GM18505 (cell line): Measurements from ENCODE around the gene SNX5.

Source experiments
- ATAC-seq: cut with Tn5 transposase; IDR thresholded peaks from one replicate; pipeline ENCODE4 v1.9.1; 2021; ENCODE audit not compliant: unreplicated experiment
- POLR2A ChIP-seq: IDR thresholded peaks from 4 replicates; pipeline ENCODE4 v1.6.1; 2011; ENCODE audit warnings: borderline replicate concordance; ENCODE audit not compliant: insufficient read depth, insufficient read length; ENCODE audit errors: extremely low read depth

Gene SNX5

DNA sequence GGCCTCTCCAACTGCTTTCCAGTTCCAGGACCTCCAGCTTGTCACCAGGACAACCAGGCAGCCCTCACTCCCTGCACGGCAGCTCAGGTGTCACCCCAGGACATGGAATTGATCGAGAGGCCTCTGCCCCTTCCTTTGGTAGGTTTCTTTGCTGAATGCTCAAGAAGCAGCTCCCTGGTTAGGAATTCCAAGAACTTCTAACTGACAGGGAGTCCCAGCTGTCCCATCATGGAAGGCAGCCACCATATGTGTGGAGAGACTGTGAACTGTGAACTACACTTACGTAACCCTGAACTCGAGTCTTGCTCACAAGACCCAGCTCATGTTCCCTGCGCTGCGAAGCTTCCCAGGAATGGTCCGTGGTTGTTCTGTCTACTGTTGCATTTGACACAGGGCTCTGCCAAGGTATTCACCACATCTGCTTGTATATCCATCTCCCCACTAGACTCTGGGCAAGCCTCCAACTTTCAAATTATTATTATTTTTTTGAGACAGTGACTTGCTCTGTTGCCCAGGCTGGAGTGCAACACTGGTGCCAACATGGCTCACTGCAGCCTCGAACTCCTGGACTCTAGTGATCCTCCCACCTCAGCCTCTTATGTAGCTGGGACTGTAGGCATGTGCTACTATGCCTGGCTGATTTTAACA, 35.9 kb upstream of the SNX5 start:
- ATAC-seq: no peak
- no peak for TF ChIP-seq POLR2A

DNA sequence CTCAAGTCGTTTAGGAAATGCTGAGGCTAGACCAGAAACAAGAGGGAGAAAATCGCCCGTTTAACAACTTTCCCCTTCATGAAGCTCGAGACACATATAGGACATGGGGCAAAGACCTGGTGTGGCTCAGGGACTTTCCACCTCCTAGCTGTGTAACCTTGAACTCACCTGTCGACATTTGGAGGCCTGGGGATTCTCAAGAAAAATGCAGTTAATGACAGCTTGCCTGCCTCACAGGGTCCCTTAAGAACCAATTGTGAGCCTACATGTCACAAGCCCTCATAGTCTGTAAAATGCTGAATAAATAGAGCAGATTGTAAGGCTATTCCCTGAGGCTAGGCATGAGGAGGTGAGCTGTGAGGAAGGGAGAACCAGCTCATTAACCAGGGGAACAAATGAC, 35.3 kb upstream of the SNX5 start:
- TF ChIP-seq POLR2A: no peak
- ATAC-seq: peak; percentile 42

DNA sequence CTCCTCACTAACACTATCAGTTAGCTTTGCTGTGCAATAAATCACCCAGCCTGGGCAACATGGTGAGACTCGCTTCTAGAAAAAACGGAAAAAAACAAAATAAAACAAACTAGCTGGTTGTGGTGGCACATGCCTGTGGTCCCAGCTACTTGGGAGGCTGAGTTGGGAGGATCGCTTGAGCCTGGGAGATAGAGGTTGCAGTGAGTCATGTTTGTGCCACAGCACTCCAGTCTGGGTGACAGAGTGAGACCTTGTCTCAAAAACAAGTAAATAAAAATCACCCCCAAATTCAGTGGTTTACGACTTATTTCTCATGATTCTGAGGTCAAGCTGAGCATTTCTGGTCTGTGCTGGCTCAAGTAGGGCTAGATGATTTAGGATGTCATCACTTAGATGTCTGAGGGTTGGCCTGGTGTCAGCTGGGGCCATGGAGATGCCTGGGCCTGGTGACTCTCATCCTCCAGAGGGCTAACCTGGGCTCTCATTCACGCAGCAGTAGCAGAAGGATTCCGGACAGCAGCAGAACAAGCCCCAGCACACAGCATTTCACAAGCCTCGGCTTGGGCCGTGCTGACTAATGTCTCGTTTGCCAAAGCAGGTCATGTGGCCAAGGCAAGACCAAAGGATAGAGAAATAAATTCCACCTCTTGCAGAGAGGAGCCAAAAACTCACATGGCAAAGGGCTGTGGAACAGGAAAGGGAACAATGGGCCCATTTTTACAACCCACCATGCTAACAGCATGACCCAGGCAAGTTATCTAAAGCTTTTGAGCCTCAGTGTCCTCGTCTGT, 32.7 kb upstream of the SNX5 start:
- TF ChIP-seq POLR2A: no peak
- no peak for ATAC-seq

DNA sequence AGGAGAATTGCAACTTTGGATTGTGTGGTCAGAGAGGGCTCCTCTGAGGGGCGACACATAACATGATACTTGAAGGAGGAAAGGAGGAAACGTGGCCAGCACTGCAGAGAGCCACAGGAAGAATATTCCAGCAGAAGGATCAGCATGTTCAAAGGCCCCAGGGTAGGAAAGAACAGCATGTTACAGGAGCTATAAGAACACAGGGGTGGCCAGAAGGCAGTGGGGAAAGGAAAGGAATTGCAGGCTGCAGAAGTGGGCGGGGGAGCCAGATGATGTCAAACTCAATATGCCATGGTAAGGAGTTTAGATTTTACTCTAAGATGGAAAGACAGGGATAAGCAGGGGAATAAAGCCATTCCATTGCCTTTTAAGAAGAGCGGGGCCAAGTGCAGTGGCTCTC, 31.0 kb upstream of the SNX5 start:
- TF ChIP-seq POLR2A: no peak
- ATAC-seq: no peak

DNA sequence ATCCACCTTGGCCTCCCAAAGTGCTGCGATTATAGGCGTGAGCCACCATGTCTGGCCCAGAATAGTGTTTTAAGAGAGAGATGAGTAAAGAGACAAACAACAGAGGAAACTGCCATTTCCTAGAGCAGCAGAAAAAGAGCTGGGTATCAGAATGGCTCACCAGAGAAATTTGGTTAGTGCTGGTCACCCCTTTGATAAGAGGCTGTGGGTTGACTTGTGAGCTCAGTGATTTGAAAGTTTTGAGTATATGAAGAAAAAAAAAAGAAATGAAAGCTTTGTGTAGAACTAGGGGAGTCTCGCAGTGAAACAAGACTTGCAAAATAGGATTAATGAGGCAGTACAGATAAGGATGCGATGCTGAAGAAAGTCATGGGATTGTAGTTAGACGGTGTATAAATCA, 29.9 kb upstream of the SNX5 start:
- TF ChIP-seq POLR2A: no peak
- ATAC-seq: no peak

DNA sequence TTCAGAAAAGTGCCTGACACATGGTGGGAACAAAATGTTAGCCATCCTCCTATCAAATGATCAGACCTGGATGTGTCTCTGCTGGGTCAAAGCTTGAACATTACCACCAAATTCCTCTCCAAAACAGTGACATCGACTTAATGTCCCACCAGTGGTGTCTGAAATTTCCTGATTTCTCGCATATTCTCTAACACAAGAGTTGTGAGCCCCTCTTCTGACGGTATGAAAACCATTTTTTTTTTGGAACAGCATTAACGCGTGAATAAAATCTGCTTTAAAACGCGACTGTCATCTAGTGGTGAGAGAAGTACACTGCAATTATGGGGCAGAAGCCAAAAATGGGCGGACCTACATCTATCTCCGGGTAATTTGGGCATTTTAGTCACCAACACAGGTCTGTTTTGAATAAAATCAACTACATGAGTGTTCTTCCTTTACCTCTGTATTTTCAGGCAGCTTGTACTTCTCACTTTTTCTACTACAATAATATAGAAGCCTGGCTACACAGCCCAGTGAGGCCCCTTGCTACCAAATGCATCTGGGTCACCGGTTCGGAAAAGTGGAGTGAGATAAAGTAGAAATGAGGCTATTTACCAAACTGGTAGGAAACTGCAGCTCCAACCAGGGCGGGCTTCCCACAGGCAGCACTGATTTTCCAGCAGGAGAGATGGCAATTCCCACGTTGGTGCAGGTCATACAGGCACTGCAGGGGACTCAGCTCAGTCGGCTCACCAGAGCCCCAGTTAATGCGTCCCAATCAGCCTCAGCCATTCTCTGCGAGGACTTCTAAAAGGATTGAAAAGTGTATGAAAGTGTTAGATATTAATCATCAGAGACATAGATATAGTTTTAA, 27.6 kb upstream of the SNX5 start:
- TF ChIP-seq POLR2A: no peak
- no peak for ATAC-seq

DNA sequence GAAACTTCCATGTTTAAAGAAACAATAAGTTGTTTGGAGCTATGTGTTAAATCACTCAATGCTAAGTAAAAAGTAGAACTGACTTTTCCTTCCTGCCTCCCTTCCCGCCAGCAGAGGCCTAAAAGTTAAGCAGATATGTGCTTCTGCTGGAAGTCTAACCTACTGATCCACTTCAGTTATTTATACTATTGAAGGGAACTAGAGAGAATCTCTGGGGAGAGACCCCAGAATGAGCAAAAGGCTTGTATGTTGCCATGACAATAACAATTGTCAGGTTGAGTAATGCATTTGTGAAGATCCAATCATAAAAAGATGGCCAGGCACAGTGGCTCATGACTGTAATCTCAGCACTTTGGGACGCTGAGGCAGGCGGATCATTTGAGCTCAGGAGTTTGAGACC, 25.0 kb upstream of the SNX5 start:
- no peak for TF ChIP-seq POLR2A
- no peak for ATAC-seq

DNA sequence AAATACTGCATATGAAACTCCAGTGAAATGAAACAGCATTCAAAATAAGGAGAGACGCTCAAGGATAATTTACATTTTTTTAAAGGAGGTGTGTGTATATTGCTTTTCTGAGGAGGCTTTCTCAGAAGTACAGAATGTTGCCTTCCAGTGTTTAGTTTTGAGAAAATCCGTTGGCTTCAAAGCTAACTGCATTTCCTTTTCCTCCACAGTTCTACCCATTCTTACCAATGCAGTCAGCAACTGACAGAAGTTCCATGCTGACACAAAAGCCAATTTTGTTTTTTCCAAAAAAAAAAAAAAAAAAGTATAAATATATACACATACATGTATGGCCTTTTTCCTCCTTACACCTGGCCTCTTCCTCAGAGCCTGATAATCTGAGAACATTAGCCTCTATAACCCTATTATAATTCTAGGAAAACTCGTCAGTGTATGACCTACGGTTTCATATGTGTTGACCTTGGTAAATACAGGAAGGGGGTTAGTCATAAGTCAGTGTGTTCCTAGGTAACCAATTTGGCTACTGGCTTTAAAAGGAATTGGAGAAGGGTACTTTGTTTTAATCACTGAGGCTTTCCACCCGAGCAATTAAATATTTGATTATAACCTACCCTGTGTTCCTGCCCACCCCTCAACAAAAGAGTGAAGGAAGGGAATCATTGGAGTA, 24.4 kb upstream of the SNX5 start:
- ATAC-seq: no peak
- TF ChIP-seq POLR2A: no peak

DNA sequence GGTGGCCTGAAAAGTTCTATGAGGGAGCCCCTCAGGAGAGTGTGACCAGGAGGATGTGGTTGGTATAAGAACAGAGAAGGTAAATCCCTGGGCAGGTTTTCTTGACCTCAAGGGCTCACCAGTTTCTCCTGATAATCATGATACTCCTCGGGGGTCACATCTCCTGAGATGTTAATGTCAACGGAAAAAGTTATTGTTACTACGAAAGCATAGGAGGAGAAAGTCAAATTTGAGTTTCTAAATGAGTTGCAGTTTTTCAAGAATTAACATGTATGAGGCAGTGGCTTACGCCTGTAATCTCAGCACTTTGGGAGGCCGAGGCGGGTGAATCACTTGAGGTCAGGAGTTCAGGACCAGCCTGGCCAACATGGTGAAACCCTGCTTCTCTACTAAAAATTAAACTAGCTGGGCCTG, 23.6 kb upstream of the SNX5 start:
- no peak for TF ChIP-seq POLR2A
- no peak for ATAC-seq

DNA sequence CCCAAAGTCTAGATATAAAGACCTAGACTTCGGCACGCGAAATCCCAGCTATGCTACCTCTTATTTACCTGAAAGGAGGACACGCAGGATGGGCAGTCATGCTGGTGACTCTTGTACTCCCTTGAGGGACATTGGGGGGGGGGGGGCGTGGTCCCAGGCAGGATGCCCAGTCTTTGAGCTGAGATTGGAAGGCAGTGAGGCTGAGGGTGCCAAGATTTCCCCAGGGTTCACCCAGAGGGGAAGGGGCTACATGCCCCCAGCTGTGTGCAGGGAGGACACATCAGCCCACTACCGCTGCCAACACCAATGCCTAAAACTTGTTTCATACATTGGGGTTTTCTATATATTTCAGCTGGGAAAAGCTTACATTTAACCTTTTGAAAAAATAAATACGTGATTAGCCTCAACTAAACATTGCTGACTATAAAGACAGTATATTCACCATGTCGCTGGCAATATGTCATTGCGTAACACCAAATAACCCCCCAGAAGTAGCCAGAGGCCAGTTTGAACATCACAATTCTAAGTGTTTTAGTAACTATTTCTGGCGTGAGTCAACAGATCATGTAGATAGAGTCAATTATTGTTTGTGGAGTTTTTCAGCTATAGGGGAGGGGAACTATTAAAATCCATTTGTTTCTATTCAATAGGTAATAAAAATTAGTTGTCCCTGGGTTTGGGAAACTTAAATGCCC, 21.8 kb upstream of the SNX5 start:
- no peak for TF ChIP-seq POLR2A
- ATAC-seq: no peak

DNA sequence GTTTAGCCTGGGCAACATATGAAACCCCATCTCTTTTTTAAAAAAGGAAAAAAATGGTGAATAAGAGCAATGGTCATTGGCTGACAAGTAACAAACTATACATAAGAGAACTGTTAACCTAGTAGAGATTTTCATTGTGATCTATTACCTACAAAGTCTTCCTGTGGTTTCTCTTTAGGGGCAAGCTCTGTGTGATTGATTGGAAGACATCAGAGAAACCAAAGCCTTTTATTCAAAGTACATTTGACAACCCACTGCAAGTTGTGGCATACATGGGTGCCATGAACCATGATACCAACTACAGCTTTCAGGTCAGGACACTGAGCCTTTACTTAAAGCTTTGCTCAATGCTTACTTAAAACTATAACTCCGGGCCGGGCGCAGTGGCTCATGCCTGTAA, 19.4 kb upstream of the SNX5 start:
- no peak for TF ChIP-seq POLR2A
- ATAC-seq: no peak

DNA sequence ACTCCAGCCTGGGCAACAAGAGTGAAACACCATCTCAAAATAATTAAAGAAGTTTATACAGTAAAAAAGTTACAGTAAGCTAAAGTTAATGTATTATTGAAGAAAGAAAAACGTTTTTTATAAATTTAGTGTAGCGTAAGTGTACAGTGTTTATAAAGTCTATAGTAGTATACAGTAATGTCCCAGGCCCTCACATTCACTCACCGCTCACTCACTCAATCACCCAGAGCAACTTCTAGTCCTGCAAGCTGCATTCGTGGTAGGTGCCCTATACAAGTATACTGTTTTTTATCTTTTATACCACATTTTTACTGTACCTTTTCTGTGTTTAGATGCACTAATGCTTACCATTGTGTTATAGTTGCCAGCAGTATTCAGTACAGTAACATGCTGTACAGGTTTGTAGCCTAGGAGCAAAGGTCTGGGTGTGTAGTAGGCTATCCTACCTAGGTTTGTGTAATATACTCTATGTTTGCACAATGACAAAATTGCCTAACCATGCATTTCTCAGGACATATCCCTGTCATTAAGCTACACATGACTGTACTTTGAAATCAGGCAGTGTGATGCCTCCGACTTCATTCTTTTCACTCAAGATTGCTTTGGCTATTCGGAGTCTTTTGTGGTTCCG, 16.9 kb upstream of the SNX5 start:
- ATAC-seq: no peak
- no peak for TF ChIP-seq POLR2A
